ENCODE measurements around the gene STRIP2. TPM values are rescaled to one million over a fixed set of nuclear protein-coding genes. Genes with fewer than 3 reads are reported as not detected.

Gene STRIP2
- total and polyA plus RNA-seq, 5 donors from 2014 or later = 0.13 to 1.7 (median 0.67) TPM; not detected in 1

DNA sequence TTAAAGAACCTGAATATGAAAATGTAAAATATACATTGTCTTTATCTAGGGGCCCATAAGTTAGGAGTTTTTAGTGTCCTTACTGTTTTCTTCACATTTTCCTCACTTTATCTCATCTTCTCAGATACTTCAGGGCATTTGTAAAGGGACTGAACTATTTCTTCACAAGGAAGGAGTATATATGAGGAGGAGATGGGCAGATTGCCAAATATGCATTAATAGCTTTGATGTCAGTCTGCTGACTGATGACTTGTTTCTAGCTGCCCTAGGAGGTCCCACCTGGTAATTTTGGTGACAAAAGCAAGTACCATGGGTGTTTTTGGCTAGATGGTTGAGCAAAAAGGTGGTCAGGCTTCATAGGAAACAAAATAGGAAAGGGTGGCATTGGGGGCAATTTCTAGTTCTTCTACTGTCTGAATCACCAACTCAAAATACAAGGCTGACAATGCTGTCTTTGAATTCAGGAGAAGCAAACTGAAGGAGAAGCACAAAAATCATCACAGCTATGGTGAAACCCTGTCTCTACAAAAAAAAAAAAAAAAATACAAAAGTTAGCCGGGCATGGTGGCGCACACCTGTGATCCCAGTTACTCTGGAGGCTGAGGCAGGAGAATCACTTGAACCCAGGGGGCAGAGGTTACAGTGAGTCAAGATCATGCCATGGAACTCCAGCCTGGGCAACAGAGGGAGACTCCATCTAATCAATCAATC, 10.4 kb upstream of the STRIP2 start:
- Mint-ChIP-seq H3K27ac (peak overlapping the region in 1 of 3 donors; percentile 49), H3K9me3 (no peaks in the 10 kb centered on the region), H3K36me3 (peaks cover 47% of the 10 kb centered on the region), H3K4me1 (peaks cover 0 to 2% (median under 1%) of the 10 kb centered on the region in 4 donors), H3K27me3 (no peaks in the 10 kb centered on the region), H3K4me3 (no peak overlapping the region)
- H3K9me3 ChIP-seq (ENCODE audit: control insufficient read depth in 2 of 2, low read length in 2 of 2) = no peaks in the 10 kb centered on the region
- DNase-seq (no peak), ATAC-seq (ENCODE audit: low read depth in 2 of 2) (no peak)
- H3K27me3 ChIP-seq (ENCODE audit: control insufficient read depth, insufficient read depth, low read length) = no peaks in the 10 kb centered on the region
- no peak overlapping the region for H3K4me3 ChIP-seq (ENCODE audit: low read depth, low read length)
- no peaks in the 10 kb centered on the region for H3K4me1 ChIP-seq (ENCODE audit: control insufficient read depth, insufficient read depth, low read length, poor library complexity, severe bottlenecking)
- H3K27ac ChIP-seq (ENCODE audit: insufficient read depth, low read length, poor library complexity, severe bottlenecking) = no peak overlapping the region
- peaks cover 21% of the 10 kb centered on the region for H3K36me3 ChIP-seq (ENCODE audit: control insufficient read depth, insufficient read depth, low read length)

DNA sequence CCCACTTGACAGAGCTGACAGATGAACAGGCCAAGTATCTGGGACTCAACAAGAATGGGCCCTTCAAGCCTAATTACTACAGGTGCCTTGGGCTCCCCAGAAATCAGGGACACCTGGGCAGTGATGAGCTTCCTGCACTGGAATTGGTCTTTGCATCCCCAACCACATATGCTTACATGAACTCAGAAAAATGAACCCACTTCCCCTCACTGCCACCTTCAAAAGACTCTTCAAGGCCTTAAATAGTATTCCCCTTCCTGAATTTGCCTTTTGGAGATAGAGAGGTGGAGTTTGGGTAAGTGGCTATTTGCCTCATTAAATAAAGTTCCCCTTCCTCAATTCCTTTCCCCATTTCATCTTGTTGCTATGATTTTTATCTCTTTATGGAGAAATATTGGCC, 7.8 kb upstream of the STRIP2 start:
- no peak overlapping the region for H3K27ac Mint-ChIP-seq
- DNase-seq = no peak

DNA sequence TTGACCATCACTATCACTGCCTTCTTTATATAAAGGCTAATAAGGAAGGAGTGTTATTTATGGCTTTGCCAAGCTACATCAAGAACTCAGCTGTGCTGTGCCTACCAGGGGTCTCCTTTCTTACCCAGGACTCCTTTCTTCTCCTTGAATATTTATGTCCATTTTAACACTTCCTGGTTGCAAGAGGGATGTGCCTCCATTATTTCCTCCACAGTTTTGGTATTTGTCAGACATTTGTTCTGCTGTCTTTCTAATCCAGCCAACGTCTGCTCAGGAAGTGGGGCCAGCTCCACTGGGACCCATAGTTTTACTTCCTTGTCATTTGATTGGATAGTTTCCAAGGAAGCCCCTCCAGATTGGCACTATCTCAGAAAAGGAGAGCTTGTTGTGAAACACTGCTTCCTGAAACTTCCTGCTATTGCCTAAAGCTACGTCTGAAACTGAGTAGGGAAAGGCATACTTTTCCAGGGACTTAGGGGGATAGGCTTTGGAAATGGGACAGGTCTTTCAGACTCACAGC, 6.6 kb upstream of the STRIP2 start:
- no peak for DNase-seq

More for the DNA sequence above, 7.8 kb upstream of the STRIP2 start:
- peaks cover 21% of the 10 kb centered on the region for H3K36me3 ChIP-seq (ENCODE audit: control insufficient read depth, insufficient read depth, low read length)
- Mint-ChIP-seq H3K36me3 (peaks cover 50% of the 10 kb centered on the region), H3K4me3 (no peak overlapping the region), H3K4me1 (peaks cover 0 to 2% (median under 1%) of the 10 kb centered on the region in 4 donors), H3K27me3 (no peaks in the 10 kb centered on the region), H3K9me3 (no peaks in the 10 kb centered on the region)
- no peak for ATAC-seq (ENCODE audit: low read depth in 2 of 2)
- no peaks in the 10 kb centered on the region for H3K9me3 ChIP-seq (ENCODE audit: control insufficient read depth in 2 of 2, low read length in 2 of 2)
- no peak overlapping the region for H3K27ac ChIP-seq (ENCODE audit: insufficient read depth, low read length, poor library complexity, severe bottlenecking)
- no peaks in the 10 kb centered on the region for H3K27me3 ChIP-seq (ENCODE audit: control insufficient read depth, insufficient read depth, low read length)
- no peak overlapping the region for H3K4me3 ChIP-seq (ENCODE audit: low read depth, low read length)
- H3K4me1 ChIP-seq (ENCODE audit: control insufficient read depth, insufficient read depth, low read length, poor library complexity, severe bottlenecking) = no peaks in the 10 kb centered on the region

DNA sequence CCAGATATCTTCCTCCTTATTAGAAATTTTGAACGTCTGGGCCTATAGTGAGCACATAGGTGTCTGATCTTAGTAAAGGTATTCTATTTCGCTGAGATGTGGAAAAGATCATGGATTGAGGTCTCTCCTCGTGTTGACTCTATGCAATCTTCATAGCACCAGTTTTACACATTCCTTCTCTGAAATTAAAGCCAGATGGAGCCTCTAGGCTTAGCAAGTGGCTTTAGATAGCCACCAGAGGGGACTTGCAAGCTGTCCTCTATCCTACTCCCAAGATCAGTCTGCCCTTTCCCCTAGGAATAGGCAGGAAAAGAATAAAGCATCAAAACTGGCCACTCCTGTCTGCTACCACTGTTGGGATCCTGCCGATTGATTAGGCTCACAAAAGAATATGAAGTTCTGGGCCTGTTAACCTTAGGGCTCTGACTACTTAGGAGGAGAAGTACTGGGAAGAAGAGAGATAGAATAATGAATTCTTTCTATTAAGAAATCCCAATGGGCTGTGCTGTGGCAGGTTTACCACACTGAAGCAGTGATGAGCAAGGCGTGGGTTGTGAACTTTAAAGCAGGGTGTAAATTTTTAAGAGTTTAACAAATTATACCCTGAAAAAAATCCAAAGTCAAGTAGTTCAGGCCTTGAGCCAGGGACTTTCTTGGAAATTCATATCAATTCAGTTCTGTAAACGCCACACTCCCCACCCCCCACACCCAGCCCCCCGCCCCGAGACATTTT, 2.2 kb upstream of the STRIP2 start:
- peaks cover 16% of the 10 kb centered on the region for H3K4me1 ChIP-seq (ENCODE audit: control insufficient read depth, insufficient read depth, low read length, poor library complexity, severe bottlenecking)
- DNase-seq (no peak), ATAC-seq (ENCODE audit: low read depth in 2 of 2) (no peak)
- H3K4me3 ChIP-seq (ENCODE audit: low read depth, low read length) = no peak overlapping the region
- H3K9me3 ChIP-seq (ENCODE audit: control insufficient read depth in 2 of 2, low read length in 2 of 2) = no peaks in the 10 kb centered on the region
- Mint-ChIP-seq H3K36me3 (peaks cover 16% of the 10 kb centered on the region), H3K27ac (no peak overlapping the region), H3K4me3 (peak overlapping the region in 2 of 4 donors; percentile 10 to 94), H3K4me1 (peaks cover 8 to 23% (median 15%) of the 10 kb centered on the region in 4 donors), H3K9me3 (no peaks in the 10 kb centered on the region), H3K27me3 (peaks cover 22% of the 10 kb centered on the region)
- no peak overlapping the region for H3K27ac ChIP-seq (ENCODE audit: insufficient read depth, low read length, poor library complexity, severe bottlenecking)
- peaks cover 4% of the 10 kb centered on the region for H3K36me3 ChIP-seq (ENCODE audit: control insufficient read depth, insufficient read depth, low read length)
- H3K27me3 ChIP-seq (ENCODE audit: control insufficient read depth, insufficient read depth, low read length) = peaks cover 7% of the 10 kb centered on the region

More for the DNA sequence above, 6.6 kb upstream of the STRIP2 start:
- no peaks in the 10 kb centered on the region for H3K9me3 ChIP-seq (ENCODE audit: control insufficient read depth in 2 of 2, low read length in 2 of 2)
- ATAC-seq (ENCODE audit: low read depth in 2 of 2) = no peak
- H3K27me3 ChIP-seq (ENCODE audit: control insufficient read depth, insufficient read depth, low read length) = no peaks in the 10 kb centered on the region
- peaks cover 49% of the 10 kb centered on the region for H3K36me3 Mint-ChIP-seq
- no peak overlapping the region for H3K27ac ChIP-seq (ENCODE audit: insufficient read depth, low read length, poor library complexity, severe bottlenecking)
- peaks cover 18% of the 10 kb centered on the region for H3K36me3 ChIP-seq (ENCODE audit: control insufficient read depth, insufficient read depth, low read length)
- peaks cover 0 to 3% (median under 1%) of the 10 kb centered on the region in 4 donors for H3K4me1 Mint-ChIP-seq
- no peak overlapping the region for H3K27ac Mint-ChIP-seq
- H3K4me3 Mint-ChIP-seq = no peak overlapping the region
- H3K4me3 ChIP-seq (ENCODE audit: low read depth, low read length) = no peak overlapping the region
- H3K4me1 ChIP-seq (ENCODE audit: control insufficient read depth, insufficient read depth, low read length, poor library complexity, severe bottlenecking) = no peaks in the 10 kb centered on the region
- peaks cover under 1% of the 10 kb centered on the region for H3K27me3 Mint-ChIP-seq
- H3K9me3 Mint-ChIP-seq = no peaks in the 10 kb centered on the region

DNA sequence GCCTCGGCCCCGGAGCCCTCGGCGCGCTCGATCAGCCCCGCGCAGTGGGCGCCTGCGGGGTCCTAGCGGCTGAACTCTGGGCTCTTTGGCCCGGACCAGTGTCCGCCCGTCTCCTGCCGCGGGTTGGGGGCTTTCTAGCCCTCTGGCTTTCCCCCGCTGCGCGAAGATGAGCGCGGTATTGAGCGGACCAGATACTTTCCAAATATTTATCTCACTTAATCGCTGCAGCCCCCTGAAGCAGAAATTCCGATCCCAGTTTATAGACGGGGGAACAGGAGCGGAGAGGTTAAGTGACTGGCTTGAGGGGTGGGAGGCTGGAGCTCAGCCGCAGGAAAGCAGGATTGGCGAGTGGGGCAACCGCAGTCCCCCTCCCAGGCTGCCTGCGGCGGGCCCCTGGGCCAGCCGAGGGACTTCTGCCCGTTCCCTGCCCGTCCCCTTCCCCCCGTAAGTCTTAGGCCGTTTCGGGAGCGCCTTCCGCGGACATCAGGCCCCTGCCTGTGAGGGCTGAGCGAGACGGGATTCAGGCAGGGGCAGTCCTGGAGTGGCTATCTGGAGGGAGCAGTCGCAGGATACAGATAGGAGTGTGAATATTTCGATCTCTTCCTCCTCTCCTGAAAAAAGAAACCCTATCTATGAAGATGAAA, 565 bp downstream of the STRIP2 start:
- Histone ChIP-seq H3K9me3 (ENCODE audit: control insufficient read depth in 2 of 2, low read length in 2 of 2) (no peaks in the 10 kb centered on the region), H3K36me3 (ENCODE audit: control insufficient read depth, insufficient read depth, low read length) (no peaks in the 10 kb centered on the region), H3K4me1 (ENCODE audit: control insufficient read depth, insufficient read depth, low read length, poor library complexity, severe bottlenecking) (peaks cover 16% of the 10 kb centered on the region), H3K27ac (ENCODE audit: insufficient read depth, low read length, poor library complexity, severe bottlenecking) (peak overlapping the region; percentile 14), H3K4me3 (ENCODE audit: low read depth, low read length) (peak overlapping the region; percentile 66), H3K27me3 (ENCODE audit: control insufficient read depth, insufficient read depth, low read length) (peaks cover 7% of the 10 kb centered on the region)
- Mint-ChIP-seq H3K9me3 (no peaks in the 10 kb centered on the region), H3K4me1 (peaks cover 8 to 23% (median 14%) of the 10 kb centered on the region in 4 donors), H3K27ac (no peak overlapping the region), H3K27me3 (peaks cover 22% of the 10 kb centered on the region), H3K36me3 (peaks cover under 1% of the 10 kb centered on the region), H3K4me3 (peak overlapping the region; percentile 83 to 97 (median 94))
- DNase-seq = no peak
- no peak for ATAC-seq (ENCODE audit: low read depth in 2 of 2)

DNA sequence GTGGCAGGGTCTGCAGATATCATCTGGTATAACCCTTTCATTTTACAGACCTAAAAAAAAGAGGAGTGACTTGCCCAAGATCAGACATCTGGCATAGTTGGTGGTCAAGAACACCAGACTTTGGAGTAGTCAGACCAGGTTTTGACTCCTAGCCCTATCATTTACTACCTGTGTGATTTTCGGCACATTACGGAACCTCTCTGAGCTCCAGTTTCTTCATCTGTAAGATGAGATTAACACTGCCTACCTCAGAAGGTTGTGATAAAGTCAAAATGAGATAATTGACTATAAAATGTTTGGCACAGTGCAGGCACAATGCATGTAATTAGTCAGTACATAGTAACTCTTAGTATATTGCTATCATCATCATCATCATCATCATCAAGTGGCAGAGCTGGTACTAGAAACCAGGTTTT, 1.2 kb downstream of the STRIP2 start:
- ATAC-seq (ENCODE audit: low read depth in 2 of 2) = no peak
- Mint-ChIP-seq H3K4me1 (peaks cover 8 to 23% (median 14%) of the 10 kb centered on the region in 4 donors), H3K9me3 (peaks cover 0 to 1% (median 0%) of the 10 kb centered on the region in 7 donors), H3K36me3 (no peaks in the 10 kb centered on the region), H3K27ac (no peak overlapping the region), H3K4me3 (peak overlapping the region; percentile 83 to 97 (median 94)), H3K27me3 (peaks cover 22% of the 10 kb centered on the region)
- Histone ChIP-seq H3K9me3 (ENCODE audit: control insufficient read depth in 2 of 2, low read length in 2 of 2) (no peaks in the 10 kb centered on the region), H3K36me3 (ENCODE audit: control insufficient read depth, insufficient read depth, low read length) (no peaks in the 10 kb centered on the region), H3K4me3 (ENCODE audit: low read depth, low read length) (no peak overlapping the region), H3K27me3 (ENCODE audit: control insufficient read depth, insufficient read depth, low read length) (peaks cover 7% of the 10 kb centered on the region), H3K27ac (ENCODE audit: insufficient read depth, low read length, poor library complexity, severe bottlenecking) (no peak overlapping the region), H3K4me1 (ENCODE audit: control insufficient read depth, insufficient read depth, low read length, poor library complexity, severe bottlenecking) (peaks cover 16% of the 10 kb centered on the region)
- no peak for DNase-seq

DNA sequence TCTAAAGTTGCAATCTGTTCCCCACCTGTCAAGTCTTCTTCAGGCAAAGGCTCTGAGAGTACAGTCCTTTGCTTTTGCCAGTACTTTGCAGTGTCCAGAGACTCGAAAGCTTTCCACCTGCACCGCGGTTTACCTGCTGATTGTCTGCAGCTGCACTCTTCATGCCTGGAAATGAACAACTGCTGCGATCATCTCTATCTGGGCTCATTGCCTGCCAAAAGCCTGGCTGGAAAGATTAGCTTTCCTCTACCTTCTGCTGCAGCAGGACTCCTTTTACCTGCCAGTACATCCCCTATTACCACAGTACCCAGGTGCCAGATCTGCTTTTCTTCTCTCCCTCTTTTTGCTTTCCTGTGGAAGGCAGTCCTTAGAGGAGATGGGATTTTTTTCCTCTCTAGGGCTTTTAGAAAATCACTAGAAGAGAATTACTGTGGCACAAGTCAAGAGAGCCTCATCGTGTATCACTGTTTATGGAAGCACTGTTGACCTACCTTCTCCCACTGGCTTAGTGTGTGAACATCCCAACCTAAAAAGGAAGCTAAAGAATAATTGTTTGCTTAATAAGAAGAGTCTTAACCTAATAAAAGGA, 2.2 kb downstream of the STRIP2 start:
- no peak overlapping the region for H3K27ac Mint-ChIP-seq
- no peak overlapping the region for H3K27ac ChIP-seq (ENCODE audit: insufficient read depth, low read length, poor library complexity, severe bottlenecking)
- ATAC-seq (ENCODE audit: low read depth in 2 of 2) (no peak), DNase-seq (no peak)
- H3K36me3 ChIP-seq (ENCODE audit: control insufficient read depth, insufficient read depth, low read length) = no peaks in the 10 kb centered on the region
- no peak overlapping the region for H3K4me3 ChIP-seq (ENCODE audit: low read depth, low read length)
- peaks cover 22% of the 10 kb centered on the region for H3K27me3 Mint-ChIP-seq
- peak overlapping the region; percentile 8 to 94 (median 26) for H3K4me3 Mint-ChIP-seq
- peaks cover 8 to 23% (median 14%) of the 10 kb centered on the region in 4 donors for H3K4me1 Mint-ChIP-seq
- H3K36me3 Mint-ChIP-seq = no peaks in the 10 kb centered on the region
- peaks cover 16% of the 10 kb centered on the region for H3K4me1 ChIP-seq (ENCODE audit: control insufficient read depth, insufficient read depth, low read length, poor library complexity, severe bottlenecking)
- peaks cover 0 to 1% (median 0%) of the 10 kb centered on the region in 7 donors for H3K9me3 Mint-ChIP-seq
- no peaks in the 10 kb centered on the region for H3K9me3 ChIP-seq (ENCODE audit: control insufficient read depth in 2 of 2, low read length in 2 of 2)
- H3K27me3 ChIP-seq (ENCODE audit: control insufficient read depth, insufficient read depth, low read length) = peaks cover 7% of the 10 kb centered on the region

Measured in CD4-positive, CD25-positive, alpha-beta regulatory T cell (primary cell).